ENCODE results near the gene POGLUT2.
"Not testable (repeated sequence)": the region's sequence is repeated elsewhere in the genome, so short reads cannot be mapped to it uniquely, and the experiment has no call there.

The POGLUT2 gene

DNA sequence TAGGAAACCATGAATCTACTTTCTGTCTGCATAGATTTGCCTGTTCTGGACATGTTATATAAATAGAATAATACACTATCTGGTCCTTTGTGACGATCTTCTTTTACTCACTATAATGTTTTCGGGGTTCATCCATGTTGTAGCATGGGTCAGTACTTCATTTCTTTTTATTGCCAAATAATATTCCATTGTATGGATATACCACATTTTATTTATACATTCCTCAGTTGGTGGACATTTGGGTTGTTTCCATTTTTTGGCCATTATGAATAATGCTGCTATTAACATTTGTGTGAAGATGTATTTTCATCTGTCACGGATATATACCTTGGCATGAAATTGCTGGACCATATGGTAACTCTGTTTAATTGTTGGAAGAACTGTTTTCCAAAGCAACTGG is 6.9 kb upstream of the POGLUT2 start:
- no peak for DNase-seq (ENCODE audit: low spot score)

GRCh38 chr13:102800145-102801041 is 1.6 kb upstream of the POGLUT2 start:
- peak; percentile 76 for DNase-seq (ENCODE audit: low spot score)

GRCh38 chr13:102799426-102800144 is 809 bp upstream of the POGLUT2 start:
- no peak for DNase-seq (ENCODE audit: low spot score)

- DNase-seq (ENCODE audit: low spot score): no peak
Observed at GRCh38 chr13:102793611-102794355, 5.0 kb downstream of the POGLUT2 start.

GRCh38 chr13:102792396-102792795 is 6.4 kb downstream of the POGLUT2 start:
- DNase-seq (ENCODE audit: low spot score): no peak

- no peak for DNase-seq (ENCODE audit: low spot score)
Observed at GRCh38 chr13:102788683-102789082, 10.1 kb downstream of the POGLUT2 start.

- no peak for DNase-seq (ENCODE audit: low spot score)
Observed at GRCh38 chr13:102784483-102784882, 14.3 kb downstream of the POGLUT2 start.

- DNase-seq (ENCODE audit: low spot score): no peak
Observed at GRCh38 chr13:102781591-102781990, 17.2 kb downstream of the POGLUT2 start.

GRCh38 chr13:102780656-102781055 is 18.1 kb downstream of the POGLUT2 start:
- not testable (repeated sequence) for DNase-seq (ENCODE audit: low spot score)

DNA sequence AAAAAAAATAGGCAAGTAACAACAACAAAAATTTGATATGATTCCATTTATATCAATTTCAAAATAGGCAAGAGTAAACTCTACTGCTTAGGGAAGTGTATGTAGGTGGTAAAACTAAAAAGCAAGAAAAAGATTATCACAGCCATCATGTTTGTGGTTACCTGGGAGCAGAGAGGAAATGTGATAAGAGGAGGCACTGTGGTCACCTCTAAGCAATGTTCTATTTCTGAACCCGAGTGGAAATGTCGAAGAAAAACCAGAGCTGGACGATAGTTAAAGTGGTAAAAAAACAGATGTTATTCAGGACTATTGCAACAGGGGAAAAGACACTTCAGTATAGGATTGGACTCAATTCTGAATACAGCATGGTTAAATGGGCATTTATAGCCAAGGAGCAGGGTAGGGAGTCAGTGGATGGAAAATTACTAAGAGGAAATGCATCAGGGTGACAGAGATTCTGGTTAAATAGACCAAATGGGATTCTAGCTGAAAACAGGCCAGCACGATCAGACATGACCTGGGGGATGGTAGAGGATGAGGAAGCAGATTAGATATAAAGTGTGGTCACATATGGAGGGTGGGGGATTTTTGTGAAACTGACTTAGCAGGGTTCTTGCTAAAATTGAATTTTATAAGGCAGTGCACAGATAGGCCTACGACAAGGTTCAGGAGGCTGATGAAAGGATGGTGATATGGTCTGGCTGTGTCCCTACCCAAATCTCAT is 19.2 kb downstream of the POGLUT2 start:
- no peak for DNase-seq (ENCODE audit: low spot score)

- DNase-seq (ENCODE audit: low spot score): no peak
Observed at GRCh38 chr13:102777736-102778135, 21.0 kb downstream of the POGLUT2 start.

- no peak for DNase-seq (ENCODE audit: low spot score)
Observed at GRCh38 chr13:102776271-102776670, 22.5 kb downstream of the POGLUT2 start.

GRCh38 chr13:102774591-102775520 is 23.9 kb downstream of the POGLUT2 start:
- no peak for DNase-seq (ENCODE audit: low spot score)

DNA sequence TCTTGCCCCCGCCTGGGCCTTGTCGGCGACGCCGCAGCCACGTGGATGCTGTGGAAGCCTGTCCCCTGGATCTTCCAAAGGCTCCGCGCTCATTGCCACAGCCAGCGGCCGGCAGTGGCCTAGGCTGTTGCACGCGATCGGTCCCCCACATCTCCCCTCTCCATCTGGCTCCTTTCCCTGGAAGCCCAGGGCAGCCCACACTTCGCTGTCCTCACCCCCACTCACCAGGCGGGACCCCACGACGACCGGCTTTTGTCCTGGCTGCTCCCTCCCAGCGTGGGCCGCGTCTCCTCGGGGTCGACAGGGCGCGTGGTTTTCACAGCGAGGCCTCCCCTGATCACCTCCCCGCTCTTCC is 24.6 kb downstream of the POGLUT2 start:
- no peak for DNase-seq (ENCODE audit: low spot score)

DNA sequence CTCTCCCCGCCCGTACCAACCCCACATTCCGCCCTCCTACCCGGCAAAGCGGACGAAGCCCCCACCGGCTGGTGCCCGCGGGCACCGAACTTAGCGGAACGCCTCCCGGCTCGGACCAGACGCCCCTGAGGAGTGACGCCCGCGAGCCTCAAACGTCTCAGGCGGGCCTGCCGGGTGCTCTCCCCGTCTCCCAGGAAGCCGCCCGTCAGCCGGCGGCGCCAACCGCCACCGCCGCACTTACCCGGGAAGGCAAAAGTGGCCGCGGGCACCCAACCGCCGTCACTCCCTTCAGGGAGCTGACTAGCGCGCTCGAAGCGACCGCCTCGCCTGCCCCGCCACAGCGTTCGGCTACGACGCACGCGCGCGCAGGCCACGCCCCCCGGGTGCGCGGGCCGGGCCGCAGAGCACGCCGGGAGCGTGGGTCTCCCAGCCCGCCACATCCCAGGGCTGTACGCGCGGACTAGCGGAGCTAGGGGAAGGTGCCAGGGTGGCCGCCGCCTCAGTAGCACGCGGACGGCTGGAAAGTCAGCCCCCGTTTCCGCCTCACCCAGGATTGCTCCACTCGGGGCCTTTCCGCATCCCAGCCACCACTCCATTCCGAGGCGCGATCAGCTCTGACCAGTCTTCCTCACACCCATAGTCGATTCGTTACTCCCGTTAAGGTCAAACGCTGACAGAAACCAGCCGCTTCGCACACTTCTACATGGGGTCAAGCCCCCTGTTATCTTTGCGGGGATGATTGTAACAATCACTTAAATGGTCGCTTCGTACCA is 25.1 kb downstream of the POGLUT2 start, which contains the start of gene TEX30:
Gene TEX30 (minus strand): TSS at position 346 of the 773 bp plus-strand sequence. CDS start 3,760 bp downstream, outside the sequence.
- peak; percentile 85 for DNase-seq (ENCODE audit: low spot score)

GRCh38 chr13:102772042-102772425 is 26.7 kb downstream of the POGLUT2 start:
- DNase-seq (ENCODE audit: low spot score): no peak

DNA sequence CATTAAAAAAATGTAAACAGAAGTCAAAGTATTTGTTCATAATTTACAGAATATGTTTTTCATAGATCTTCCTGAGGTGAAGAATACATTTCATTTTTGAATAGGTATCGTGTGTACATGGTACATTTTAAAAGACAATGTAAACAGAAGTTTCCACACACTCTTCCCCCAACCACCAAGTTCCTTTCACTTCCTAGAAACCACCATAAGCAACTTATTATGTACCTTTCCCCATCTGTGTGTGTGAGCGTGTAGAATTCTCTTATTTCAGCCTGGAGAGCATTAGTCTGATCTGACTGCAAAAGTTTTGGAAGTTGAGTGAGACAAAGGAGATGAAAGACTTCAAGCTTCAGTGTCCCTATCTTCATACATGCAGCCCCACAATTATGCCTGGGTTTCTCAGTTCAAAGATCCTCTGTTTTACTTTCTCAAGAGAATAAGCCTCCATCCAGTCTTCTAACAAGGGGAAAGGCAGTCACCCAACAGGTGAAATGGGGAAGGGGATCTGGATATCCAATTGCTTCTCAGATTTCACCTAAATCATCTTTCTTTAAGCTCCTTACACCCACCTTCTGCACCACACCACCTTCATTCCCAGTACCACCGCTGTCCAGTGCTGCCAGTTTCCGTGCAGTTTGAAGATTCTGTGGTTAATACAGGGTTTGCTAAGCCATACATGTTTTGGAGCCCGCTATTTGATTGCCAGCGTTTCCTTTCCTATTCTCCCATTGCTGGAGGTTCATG is 27.3 kb downstream of the POGLUT2 start:
- DNase-seq (ENCODE audit: low spot score): no peak

DNA sequence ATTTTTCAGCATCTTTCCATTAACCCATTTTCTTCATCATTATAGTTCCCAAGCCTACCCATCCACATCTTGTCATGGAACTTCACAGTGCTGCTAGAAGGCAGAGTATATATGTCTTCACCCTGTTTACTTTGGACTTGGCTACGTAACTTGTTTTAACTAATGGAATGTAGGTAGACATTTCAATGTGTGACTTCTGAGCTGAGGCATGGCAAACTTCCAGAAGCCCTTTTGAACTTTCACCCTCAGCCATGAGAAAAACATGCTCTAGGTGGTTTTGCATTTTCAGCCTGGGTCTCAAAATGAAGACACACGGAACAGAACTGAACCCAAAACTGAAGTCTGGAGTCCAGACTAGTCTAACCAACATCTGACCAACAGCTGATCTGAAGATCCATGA is 28.3 kb downstream of the POGLUT2 start:
- DNase-seq (ENCODE audit: low spot score): no peak

DNA sequence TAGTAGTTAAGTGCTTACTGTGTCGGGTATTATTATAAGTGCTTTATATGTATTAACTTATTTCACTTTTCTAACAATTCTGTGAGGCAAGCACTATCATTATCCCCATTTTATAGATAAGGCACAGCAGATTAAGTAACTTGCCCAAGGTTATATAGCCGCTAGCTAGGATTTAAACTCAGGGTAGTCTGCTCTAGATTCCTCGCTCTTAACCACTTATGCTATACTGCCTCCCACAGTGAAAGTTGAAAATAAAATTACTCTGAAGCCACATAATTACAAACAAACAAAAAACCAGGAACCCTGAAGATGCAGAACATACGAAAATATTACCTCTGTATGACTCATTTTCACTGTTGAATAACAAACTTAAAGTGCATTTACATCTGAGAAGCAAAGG is 29.1 kb downstream of the POGLUT2 start:
- no peak for DNase-seq (ENCODE audit: low spot score)
